Muscle layer of colon (tissue), 2 donors: ENCODE data around the gene LHX3.

Experiments used
- H3K27ac ChIP-seq: one replicate; pipeline ENCODE4 v1.7.0; 2013; ENCODE audit warnings: low read depth, mild to moderate bottlenecking, low read length, moderate library complexity
- H3K27me3 ChIP-seq, 2 donors: one replicate each; pipeline ENCODE4 v1.7.0; 2013; ENCODE audit warnings: low read length in 2 of 2, mild to moderate bottlenecking in 2 of 2; ENCODE audit not compliant: insufficient read depth in 2 of 2, control insufficient read depth in 1 of 2
- H3K36me3 ChIP-seq: one replicate; pipeline ENCODE4 v1.7.0; 2013; ENCODE audit warnings: mild to moderate bottlenecking, low read length; ENCODE audit not compliant: insufficient read depth
- H3K4me1 ChIP-seq: one replicate; pipeline ENCODE4 v1.7.0; 2013; ENCODE audit warnings: mild to moderate bottlenecking, low read length; ENCODE audit not compliant: insufficient read depth
- H3K4me3 ChIP-seq, 2 donors: one replicate each; pipeline ENCODE4 v1.7.0; 2013; ENCODE audit warnings: low read length in 2 of 2, low read depth in 1 of 2, mild to moderate bottlenecking in 1 of 2, moderate library complexity in 1 of 2
- H3K9ac ChIP-seq: one replicate; pipeline ENCODE4 v1.7.0; 2013; ENCODE audit warnings: low read length
- H3K9me3 ChIP-seq: one replicate; pipeline ENCODE4 v1.7.0; 2013; ENCODE audit warnings: mild to moderate bottlenecking, low read length
- donor health status: abdominal sarcoma.
- donor health status: Adenocarcinoma of cecum.

LHX3 gene

GRCh38 chr9:136211006-136211405 lies 6.1 kb upstream of the LHX3 start:
- H3K27me3 ChIP-seq = peaks cover 0 to under 1% of the 10 kb centered on the region in 2 donors
- no peak overlapping the region for H3K27ac ChIP-seq
- H3K4me3 ChIP-seq = no peak overlapping the region
- no peaks in the 10 kb centered on the region for H3K9me3 ChIP-seq
- no peaks in the 10 kb centered on the region for H3K4me1 ChIP-seq
- no peak overlapping the region for H3K9ac ChIP-seq
- H3K36me3 ChIP-seq = peaks cover 20% of the 10 kb centered on the region

GRCh38 chr9:136210276-136210675 lies 5.3 kb upstream of the LHX3 start:
- H3K4me1 ChIP-seq = no peaks in the 10 kb centered on the region
- H3K27me3 ChIP-seq = peaks cover 0 to 8% of the 10 kb centered on the region in 2 donors
- no peak overlapping the region for H3K9ac ChIP-seq
- no peaks in the 10 kb centered on the region for H3K9me3 ChIP-seq
- no peak overlapping the region for H3K4me3 ChIP-seq
- H3K36me3 ChIP-seq = peaks cover 16% of the 10 kb centered on the region
- H3K27ac ChIP-seq = no peak overlapping the region

GRCh38 chr9:136209786-136210185 lies 4.9 kb upstream of the LHX3 start:
- peaks cover 0 to 13% of the 10 kb centered on the region in 2 donors for H3K27me3 ChIP-seq
- H3K9me3 ChIP-seq = no peaks in the 10 kb centered on the region
- H3K9ac ChIP-seq = no peak overlapping the region
- H3K4me1 ChIP-seq = no peaks in the 10 kb centered on the region
- peaks cover 12% of the 10 kb centered on the region for H3K36me3 ChIP-seq
- H3K27ac ChIP-seq = no peak overlapping the region
- H3K4me3 ChIP-seq = no peak overlapping the region

GRCh38 chr9:136209232-136209631 lies 4.3 kb upstream of the LHX3 start:
- Histone ChIP-seq H3K9ac (no peak overlapping the region), H3K27me3 (peaks cover 0 to 18% of the 10 kb centered on the region in 2 donors), H3K36me3 (peaks cover 7% of the 10 kb centered on the region)

GRCh38 chr9:136208675-136209074 lies 3.7 kb upstream of the LHX3 start:
- H3K27ac ChIP-seq = no peak overlapping the region
- H3K4me3 ChIP-seq = no peak overlapping the region
- H3K9me3 ChIP-seq = no peaks in the 10 kb centered on the region
- H3K4me1 ChIP-seq = no peaks in the 10 kb centered on the region
- peaks cover 4% of the 10 kb centered on the region for H3K36me3 ChIP-seq
- no peak overlapping the region for H3K9ac ChIP-seq
- peaks cover 5 to 24% of the 10 kb centered on the region in 2 donors for H3K27me3 ChIP-seq

More at GRCh38 chr9:136209232-136209631, 4.3 kb upstream of the LHX3 start:
- no peak overlapping the region for H3K4me3 ChIP-seq
- H3K9me3 ChIP-seq = no peaks in the 10 kb centered on the region
- no peak overlapping the region for H3K27ac ChIP-seq
- H3K4me1 ChIP-seq = no peaks in the 10 kb centered on the region

- Histone ChIP-seq H3K36me3 (no peaks in the 10 kb centered on the region), H3K27me3 (peaks cover 9 to 33% of the 10 kb centered on the region in 2 donors), H3K9ac (no peak overlapping the region), H3K9me3 (no peaks in the 10 kb centered on the region), H3K4me3 (no peak overlapping the region), H3K27ac (no peak overlapping the region), H3K4me1 (no peaks in the 10 kb centered on the region)
These were observed 2.7 kb upstream of the LHX3 start for GRCh38 chr9:136207616-136208015.

- Histone ChIP-seq H3K4me1 (no peaks in the 10 kb centered on the region), H3K4me3 (no peak overlapping the region), H3K9ac (no peak overlapping the region), H3K36me3 (no peaks in the 10 kb centered on the region), H3K27me3 (peaks cover 9 to 41% of the 10 kb centered on the region in 2 donors), H3K27ac (no peak overlapping the region), H3K9me3 (no peaks in the 10 kb centered on the region)
These were observed 1.8 kb upstream of the LHX3 start for GRCh38 chr9:136206602-136207275.

- H3K4me1 ChIP-seq = no peaks in the 10 kb centered on the region
- H3K9ac ChIP-seq = no peak overlapping the region
- H3K9me3 ChIP-seq = no peaks in the 10 kb centered on the region
- H3K36me3 ChIP-seq = no peaks in the 10 kb centered on the region
- no peak overlapping the region for H3K4me3 ChIP-seq
- peaks cover 9 to 52% of the 10 kb centered on the region in 2 donors for H3K27me3 ChIP-seq
- H3K27ac ChIP-seq = no peak overlapping the region
These were observed 722 bp upstream of the LHX3 start for GRCh38 chr9:136205707-136205992.

GRCh38 chr9:136204145-136204805 lies 653 bp downstream of the LHX3 start:
- no peak overlapping the region for H3K4me3 ChIP-seq
- H3K9ac ChIP-seq = no peak overlapping the region
- H3K27me3 ChIP-seq = peaks cover 9 to 66% of the 10 kb centered on the region in 2 donors
- H3K27ac ChIP-seq = no peak overlapping the region
- H3K36me3 ChIP-seq = no peaks in the 10 kb centered on the region
- H3K4me1 ChIP-seq = no peaks in the 10 kb centered on the region
- no peaks in the 10 kb centered on the region for H3K9me3 ChIP-seq

GRCh38 chr9:136203408-136204144 lies 1.4 kb downstream of the LHX3 start:
- no peak overlapping the region for H3K9ac ChIP-seq
- no peaks in the 10 kb centered on the region for H3K9me3 ChIP-seq
- H3K36me3 ChIP-seq = no peaks in the 10 kb centered on the region
- H3K27me3 ChIP-seq = peaks cover 9 to 70% of the 10 kb centered on the region in 2 donors
- no peak overlapping the region for H3K27ac ChIP-seq
- no peak overlapping the region for H3K4me3 ChIP-seq
- no peaks in the 10 kb centered on the region for H3K4me1 ChIP-seq

GRCh38 chr9:136202454-136203407 lies 2.2 kb downstream of the LHX3 start:
- H3K4me3 ChIP-seq = no peak overlapping the region
- peaks cover 9 to 78% of the 10 kb centered on the region in 2 donors for H3K27me3 ChIP-seq
- H3K9ac ChIP-seq = no peak overlapping the region
- H3K4me1 ChIP-seq = no peaks in the 10 kb centered on the region
- no peaks in the 10 kb centered on the region for H3K36me3 ChIP-seq
- no peaks in the 10 kb centered on the region for H3K9me3 ChIP-seq
- H3K27ac ChIP-seq = no peak overlapping the region
